H4 (cell line): Measurements from ENCODE around the gene SCPEP1. TPM values are rescaled to one million over a fixed set of nuclear protein-coding genes. Genes with fewer than 3 reads are reported as not detected.
"Not testable (repeated sequence)": the region's sequence is repeated elsewhere in the genome, so short reads cannot be mapped to it uniquely, and the experiment has no call there.

Experiments
- DNase-seq: peaks from one replicate; pipeline ENCODE4 v3.0.0-alpha.2; 2015; ENCODE audit warnings: low spot score
- total RNA-seq: library from RNA; depleted of rRNA; stranded (reverse); fragments of >200 nt; shearing (Covaris generic); gene quantifications from 2 replicates; pipeline ENCODE4 v1.2.3, GENCODE V29; 2014; rRNA removed

SCPEP1 gene, protein sequence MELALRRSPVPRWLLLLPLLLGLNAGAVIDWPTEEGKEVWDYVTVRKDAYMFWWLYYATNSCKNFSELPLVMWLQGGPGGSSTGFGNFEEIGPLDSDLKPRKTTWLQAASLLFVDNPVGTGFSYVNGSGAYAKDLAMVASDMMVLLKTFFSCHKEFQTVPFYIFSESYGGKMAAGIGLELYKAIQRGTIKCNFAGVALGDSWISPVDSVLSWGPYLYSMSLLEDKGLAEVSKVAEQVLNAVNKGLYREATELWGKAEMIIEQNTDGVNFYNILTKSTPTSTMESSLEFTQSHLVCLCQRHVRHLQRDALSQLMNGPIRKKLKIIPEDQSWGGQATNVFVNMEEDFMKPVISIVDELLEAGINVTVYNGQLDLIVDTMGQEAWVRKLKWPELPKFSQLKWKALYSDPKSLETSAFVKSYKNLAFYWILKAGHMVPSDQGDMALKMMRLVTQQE
- total RNA-seq = 156 and 191 TPM in 2 replicates

DNA sequence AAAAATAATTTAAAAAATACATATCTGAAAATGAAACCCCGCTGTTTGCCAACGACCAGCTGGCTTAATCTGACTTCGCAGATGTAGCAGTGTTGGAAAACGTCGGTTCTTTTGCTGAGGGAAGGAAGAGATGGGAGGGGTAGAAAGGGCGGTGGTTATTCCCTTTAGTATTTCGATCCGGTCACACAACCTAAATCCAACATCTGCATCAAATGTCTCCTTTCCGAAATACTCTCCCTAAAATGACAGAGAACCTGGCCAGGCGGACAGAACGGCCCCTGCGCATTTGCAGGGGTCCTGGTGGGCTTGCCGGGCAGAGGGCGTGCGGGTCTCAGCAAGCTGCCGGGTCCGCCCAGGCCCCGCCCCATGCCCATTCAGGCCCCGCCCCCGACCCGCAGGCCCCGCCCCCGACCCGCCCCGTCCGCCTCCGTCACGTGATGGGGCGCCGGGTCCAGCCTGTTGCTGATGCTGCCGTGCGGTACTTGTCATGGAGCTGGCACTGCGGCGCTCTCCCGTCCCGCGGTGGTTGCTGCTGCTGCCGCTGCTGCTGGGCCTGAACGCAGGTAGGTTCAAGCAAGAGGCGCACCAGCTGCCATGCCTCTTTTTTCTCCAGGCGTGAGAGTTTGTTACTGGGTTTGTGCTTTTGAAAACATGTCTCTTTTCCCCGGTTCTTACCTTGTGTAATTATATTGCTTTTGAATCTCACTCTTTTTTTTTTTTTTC, at the start of gene SCPEP1:
Gene SCPEP1, plus strand, starts transcription at position 459 of the 723 bp plus-strand sequence. Its CDS starts 29 bp downstream, at position 488.
- DNase-seq = peak; percentile 85

DNA sequence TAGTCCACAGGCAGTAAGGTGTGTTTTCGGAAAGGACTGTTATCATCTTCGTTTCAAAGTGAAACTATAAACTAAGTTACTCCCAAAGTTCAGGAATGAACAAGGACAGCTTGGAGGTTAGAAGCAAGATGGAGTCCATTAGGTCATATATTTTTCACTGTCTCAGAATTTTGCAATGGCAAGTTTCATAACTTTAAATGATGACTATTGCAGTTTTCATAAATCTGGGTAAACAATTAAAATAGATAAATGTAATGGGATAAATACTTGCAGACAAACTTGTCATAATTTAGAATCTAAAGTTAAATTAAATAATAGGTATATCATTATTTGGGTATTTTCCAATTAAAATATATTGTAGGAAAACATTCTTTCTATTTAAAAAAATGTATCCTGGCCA, 49.3 kb upstream of the SCPEP1 start:
- no peak for DNase-seq

DNA sequence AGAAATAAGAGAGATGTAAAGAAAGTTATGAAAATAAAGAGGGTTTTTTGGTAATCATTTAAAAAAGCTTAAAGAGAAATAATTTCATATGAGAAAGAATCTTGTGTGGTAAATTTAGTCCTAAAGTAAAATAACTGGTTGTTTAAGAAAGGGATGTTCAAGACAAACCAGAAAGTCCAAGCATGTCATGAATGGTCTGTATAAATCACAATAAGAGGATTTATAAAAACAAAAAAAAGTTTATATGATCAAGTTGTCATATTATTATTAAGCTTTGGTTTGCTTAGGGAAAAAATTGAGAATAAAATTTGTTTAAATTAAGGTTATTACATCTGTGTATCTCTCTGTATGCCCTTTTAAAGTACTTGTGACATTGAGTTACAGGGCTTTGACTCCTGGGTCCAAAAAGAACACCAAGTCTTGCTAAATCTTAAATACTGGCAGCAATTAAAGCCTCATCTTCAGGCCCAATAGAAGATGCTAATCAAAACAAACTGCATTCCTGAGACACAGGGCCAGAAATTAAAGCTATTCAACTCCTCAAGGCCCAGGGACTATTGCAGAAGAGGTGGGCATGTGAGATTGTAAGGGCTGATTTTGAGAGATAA, 48.5 kb upstream of the SCPEP1 start:
- no peak for DNase-seq

DNA sequence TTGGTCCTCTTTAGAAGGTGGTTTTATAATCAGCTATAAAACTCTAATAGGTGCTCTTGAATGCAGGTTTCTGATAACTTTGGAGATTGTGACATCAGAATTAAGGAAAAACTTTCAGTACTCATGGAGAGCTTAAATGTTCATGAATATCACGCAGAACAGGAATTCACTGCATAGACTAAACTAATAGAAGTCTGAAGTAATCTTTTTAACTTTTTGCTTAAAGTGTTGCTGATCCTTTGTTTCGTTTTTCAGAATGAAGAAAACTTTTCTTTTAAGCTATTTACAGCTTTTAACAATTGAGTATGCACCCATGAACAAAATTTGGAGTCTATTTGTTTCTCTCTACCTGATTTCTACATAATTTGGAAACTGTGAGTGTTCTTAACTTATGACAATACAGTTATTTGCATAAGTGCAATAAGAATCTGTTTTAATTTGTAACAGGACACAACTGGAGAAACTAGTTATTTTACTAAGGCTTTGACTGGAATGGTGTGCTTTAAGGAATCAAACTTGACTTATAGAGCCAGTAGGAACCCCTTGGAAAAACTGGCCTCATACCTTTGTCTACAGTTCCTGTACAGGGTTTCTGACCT, 47.1 kb upstream of the SCPEP1 start:
- DNase-seq = no peak

DNA sequence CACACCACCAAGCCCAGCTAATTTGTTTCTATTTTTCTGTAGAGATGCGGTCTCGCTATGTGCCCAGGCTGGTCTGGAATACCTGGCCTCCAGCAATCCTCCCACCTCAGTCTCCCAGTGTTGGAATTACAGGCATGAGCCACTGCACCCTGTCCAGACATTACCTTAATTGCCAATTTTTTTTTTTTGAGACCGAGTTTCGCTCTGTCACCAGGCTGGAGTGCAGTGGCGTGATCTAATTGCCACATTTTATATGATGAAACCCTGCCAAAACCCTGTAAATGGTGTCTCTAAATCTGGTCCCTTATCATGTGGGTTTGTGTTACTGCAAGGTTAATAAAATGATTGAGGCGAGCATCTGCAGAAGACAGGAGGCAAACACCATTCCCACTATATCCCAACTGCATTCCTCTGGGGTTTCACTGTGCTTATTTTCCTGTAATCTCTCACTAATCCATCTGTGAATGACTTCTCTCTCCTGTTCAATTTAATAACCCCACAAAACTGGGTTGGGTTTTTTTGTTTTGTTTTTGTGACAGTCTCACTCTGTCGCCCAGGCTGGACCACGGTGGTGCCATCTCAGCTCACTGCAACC, 44.7 kb upstream of the SCPEP1 start:
- DNase-seq = no peak

DNA sequence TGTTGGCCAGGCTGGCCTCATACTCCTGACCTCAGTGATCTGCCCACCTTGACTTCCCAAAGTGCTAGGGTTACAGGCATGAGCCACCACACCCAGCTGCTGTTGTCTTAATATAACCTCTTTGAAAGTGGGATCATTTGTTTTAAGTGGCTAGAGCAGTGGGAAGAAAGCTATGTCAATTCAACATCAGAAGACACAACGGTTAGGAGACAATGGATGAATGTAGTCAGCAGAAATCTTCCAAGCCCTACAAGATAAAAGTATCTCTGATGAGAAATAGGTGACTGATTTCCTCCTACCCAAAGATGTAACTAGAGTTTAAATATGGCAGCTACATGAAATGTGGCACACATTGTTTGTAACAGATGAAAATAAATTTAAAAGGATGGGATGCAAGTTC, 44.1 kb upstream of the SCPEP1 start:
- DNase-seq = no peak

DNA sequence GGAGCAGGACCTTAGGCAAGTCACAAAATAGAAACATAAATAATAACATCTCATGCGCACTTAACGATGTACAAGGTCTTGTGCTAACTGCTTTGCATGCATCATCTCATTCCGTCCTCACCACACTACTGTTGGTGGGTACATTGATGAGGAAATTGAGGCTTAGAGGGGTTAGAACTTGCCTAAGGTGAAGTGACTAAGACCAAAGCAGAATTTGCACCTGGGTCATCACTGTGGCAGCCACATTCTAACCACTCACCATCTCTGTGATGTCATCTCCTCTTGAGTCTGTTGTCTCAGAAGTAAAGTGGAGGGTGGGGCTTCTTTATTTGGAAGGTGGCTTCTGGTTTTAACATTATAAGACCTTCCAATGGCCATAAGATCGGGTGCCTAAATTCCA, 43.7 kb upstream of the SCPEP1 start:
- DNase-seq = no peak

DNA sequence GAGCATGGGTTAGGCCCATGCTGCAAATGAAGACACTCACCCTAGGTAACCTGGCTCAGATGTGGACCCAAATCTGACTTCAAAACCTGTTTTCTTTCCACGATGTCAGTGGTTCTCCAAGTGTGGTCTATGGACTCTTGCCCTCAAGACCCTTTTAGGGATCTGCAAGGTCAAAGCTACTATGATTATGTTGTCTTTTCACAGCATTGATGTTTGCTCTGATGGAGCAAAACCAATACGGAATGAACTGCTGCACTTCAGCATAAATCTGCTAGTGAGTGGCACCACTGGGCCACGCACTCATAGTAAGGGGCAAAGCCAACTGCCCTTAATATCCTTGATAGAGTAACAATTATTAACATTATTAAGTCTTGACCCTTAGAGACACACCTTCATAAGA, 42.5 kb upstream of the SCPEP1 start:
- DNase-seq = no peak

DNA sequence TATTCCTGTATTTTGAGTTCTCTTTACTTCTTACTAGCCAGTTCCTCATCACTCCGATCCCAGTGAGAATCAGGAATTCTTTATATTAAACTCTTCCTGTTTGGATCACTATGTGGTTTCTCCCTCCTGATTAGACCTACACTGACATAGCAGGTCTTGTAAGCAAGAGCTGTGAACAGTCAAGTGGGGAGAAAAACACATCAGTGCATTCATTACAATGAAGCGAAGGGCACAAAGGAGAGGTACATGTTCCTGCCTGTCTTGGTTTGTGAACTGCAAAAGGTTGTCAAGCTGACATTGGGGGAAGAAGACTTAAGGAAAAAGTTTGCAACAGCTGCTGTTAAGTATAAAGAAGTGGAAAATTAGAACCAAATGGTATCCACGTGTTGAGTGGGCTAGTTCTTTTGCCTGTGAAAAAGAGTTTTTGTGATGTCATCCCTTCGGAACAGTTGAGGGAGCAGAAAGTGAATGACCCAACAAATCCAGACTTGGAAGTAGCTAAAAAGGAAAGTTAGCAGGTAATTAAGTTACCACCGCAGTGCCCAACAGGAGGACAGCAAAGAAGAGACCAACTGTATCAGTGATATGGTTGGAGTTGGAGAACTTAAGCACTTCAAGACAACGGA, 41.1 kb upstream of the SCPEP1 start:
- no peak for DNase-seq

DNA sequence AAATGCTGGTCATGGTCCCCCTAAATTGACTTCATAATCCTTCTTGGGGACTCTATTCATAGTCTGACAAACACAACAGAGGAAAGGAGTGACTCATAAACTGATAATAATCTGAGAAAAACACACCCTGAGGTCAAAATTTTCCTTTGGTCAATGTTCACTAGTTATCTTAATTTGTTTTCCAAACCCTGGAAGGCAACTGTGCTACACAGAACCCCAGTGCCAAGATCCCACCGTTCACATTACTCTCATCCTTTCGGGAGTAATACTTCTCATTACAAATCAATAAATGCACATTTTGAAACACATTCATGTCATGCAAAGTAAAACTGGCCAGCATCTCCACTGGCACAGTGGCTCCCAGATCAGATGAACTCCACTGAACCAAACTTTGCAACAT, 40.2 kb upstream of the SCPEP1 start:
- DNase-seq = no peak

DNA sequence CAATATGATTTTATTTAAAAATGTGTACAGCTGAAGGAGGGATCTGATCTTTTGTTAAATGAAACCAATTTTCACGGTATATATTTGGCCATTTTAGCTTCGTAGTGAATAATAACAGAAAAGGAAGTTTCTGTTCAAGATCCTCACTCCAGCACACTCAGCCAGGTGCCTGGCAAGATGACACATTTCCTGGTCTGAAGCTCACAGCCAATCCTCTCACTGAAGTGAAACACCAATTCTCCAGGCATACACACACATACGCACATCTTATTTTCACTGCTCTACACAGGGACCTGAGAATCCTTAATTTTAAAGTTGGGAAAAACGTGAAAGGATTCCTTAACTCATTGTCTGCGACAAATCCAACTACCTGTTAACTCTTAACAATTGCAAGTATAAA, 39.7 kb upstream of the SCPEP1 start:
- not testable (repeated sequence) for DNase-seq

DNA sequence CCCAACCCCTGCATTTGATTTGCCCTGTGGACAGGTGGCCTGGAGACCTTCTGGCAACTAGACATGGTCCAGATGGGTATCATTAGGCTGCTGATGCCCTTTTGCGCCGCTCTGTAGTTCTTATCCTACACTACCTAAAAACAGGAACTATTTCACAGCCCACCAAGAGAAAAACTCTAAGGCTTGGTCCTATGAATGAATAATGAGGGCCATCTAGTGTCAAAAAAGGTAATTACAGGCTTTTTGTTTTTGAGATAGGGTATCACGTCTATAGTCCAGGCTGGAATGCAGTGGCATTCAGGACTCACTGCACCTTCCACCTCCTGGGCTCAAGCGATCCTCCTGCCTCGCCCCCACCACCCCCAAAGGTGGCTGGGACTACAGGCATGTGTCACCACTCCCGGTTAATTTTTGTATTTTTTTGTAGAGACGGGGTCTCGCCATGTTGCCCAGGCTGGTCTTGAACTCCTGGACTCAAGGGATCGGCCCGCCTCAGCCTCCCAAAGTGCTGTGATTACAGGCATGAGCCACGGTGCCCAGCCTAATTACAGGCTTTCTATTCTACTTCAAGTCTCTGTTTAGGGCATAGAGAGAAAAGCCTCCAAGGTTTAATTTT, 38.0 kb upstream of the SCPEP1 start:
- peak; percentile 45 for DNase-seq

DNA sequence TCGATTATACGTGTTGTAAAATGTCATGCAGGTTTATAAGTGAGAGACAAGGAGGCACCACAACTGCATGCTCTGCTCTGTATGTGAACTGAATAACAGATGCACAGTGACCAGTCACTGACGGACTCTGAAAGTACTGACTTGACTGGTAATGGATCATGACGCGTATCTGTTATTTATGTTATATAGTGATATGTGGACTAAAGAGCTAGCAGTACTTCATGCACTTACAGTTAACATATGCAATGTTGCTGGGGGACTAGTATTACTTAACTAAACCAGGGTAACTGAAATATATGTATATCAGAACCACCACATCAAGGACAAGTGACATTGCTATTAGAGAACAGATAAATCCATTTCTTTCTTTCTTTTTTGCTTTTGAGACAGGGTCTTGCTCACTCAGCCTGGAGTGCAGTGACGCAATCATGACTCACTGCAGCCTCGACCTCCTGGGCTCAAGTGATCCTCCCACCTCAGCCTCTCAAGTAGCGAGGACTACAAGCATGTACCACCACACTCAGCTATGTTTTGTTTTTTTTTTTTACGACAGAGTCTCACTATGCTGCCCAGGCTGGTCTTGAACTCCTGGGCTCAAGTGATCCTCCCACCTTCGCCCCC, 34.3 kb upstream of the SCPEP1 start:
- DNase-seq = no peak

DNA sequence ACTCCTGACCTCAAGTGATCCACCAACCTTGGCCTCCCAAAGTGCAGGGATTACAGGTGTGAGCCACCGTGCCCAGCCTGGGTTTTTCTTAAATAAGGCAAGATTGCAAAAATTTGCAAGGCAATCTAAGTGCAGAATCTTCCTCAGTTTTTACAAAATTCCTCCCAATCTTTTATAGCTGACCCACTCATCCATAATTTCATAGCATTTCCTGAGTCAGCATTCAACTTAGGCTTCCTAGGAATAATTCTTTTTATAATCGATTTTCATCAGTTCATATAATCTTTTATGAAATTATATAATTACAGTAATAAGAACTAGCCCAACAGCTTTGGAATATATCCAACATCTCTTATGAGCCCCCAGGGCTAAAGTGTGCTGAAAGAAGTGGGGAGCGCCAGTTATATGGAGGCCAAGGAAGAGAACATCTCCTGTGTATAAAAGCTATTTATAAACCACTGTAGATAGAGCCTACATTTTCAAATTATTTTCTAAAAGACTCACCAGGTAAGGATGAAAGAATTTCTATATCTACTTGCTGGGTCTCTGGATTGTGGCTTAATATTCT, 31.9 kb upstream of the SCPEP1 start:
- DNase-seq = no peak

DNA sequence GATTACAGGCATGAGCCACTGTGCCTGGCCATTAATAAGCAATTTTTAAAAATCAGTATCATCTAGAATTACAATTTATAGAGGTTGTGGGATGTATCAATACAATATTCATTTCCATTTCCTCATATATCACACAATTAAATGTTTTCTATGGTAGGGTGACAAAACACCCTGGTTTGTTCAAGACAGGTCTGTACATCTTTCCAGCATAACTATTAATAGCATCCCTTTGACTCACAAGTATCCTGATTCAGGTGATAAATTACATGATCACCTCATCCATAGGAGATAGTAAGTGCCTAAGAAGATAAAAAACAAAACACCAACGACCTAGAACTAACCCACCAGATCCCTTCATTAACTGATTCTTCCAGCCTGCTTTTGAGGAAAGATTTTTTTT, 30.2 kb upstream of the SCPEP1 start:
- DNase-seq = no peak

DNA sequence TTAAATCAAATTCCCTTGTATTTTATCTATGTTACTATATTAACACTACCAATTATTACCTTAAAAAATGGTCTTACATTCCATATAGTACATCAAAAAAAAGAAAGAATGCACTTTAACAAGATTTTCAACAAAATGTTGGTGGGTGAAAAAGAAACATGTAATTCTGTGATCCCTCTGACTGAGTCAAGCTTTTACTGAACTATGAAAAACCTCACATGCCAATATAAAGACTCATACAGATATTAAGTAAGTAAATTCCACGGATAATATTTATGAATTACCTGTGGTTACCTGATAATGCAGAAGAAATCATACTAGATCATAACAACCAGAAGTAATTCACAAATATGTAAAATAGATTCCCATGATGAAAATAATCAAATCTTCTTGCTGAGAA, 29.4 kb upstream of the SCPEP1 start:
- DNase-seq = no peak

DNA sequence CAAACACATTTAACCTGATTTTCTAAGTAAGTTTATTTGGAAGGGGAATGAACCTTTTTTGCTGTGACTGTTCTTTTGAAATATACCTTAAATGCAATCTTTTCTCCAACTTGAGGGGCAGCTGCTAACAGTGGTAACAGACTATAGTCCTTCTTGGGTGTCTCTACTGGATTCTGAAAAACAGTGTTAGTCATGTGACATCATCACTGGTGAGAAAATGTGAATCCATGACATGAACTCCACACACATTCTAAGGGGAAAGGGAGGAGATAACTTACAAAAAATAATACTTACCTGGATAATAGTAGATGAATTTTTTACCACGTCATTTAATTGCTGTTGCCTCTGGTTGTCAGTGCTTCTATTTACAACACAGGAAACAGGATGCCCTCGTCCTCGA, 28.3 kb upstream of the SCPEP1 start:
- no peak for DNase-seq

DNA sequence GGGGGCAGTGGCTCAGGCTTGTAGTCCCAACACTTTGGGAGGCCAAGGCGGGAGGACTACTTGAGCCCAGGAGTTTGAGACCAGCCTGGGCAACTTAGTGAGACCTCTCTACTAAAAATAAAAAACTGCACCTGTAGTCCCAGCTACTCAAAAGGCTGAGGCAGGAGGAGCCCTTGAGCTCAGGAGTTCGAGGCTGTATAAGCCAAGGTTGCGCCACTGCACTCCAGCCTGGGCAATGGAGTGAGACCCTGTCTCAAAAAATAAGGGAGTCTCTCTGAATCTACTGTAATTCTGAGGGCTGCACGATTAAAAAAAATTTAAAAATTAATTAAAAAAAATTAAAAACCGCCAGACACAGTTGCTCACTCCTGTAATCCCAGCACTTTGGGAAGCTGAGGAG, 20.9 kb upstream of the SCPEP1 start:
- DNase-seq = no peak

DNA sequence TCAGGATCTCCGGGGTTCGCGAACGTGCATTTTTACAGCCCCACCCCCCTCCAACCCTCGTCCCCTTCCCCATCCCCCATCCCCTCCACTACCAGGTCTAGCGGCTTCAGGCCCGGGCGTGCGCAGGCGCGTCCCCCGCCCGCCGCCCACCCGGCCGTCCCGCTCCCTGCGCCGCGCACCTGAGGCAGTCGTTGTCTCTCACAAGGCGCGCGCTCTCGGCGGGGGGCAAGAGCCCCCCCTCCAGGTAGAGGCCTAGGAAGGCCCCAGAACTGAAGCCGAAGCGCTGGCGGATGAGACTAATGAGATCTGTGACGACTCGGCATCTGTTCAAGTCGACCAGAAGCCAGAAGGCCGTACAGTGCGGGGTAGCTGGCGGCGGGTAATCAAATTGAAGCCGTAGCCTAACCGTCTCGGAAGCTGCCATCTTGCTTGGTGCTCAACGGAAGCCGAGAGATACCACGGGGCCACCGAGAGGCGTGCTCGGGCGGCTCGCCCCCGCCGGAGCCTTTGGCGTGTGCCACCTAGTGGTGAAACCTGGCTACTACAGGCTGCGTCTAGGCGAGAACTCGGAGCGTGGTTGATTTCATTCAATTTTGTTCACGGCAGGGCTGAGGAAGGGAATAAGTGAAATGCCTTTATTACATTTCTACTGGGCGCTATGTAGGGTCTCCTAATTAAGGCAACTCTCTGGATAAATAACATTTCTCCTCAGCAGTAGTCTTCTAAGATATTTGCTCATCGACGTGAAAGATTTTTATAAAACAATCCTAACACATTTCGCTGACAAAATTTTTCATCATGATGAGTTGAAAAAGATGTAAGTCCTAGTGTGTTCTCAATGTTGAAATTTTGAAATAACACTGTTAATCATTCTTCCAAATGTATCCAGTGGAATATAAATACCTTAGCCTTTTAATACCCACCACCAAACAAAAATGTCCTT, 17.1 kb upstream of the SCPEP1 start, which contains the start of gene COIL:
Gene COIL, minus strand, starts transcription at position 455 of the 943 bp plus-strand sequence. Its CDS starts 31 bp downstream, at position 424.
- DNase-seq = peak; percentile 90
